ENCODE data around the gene SHLD3. TPM values are rescaled to one million over a fixed set of nuclear protein-coding genes. Genes with fewer than 3 reads are reported as not detected.
"Not testable (repeated sequence)": the region's sequence is repeated elsewhere in the genome, so short reads cannot be mapped to it uniquely, and the experiment has no call there.

SHLD3 gene
- total RNA-seq, 3 donors from 2014 or later (not counting 1 experiment from before 2014, with no cell fraction given), result 11.0 to 16.7 (median 12.7) TPM

DNA sequence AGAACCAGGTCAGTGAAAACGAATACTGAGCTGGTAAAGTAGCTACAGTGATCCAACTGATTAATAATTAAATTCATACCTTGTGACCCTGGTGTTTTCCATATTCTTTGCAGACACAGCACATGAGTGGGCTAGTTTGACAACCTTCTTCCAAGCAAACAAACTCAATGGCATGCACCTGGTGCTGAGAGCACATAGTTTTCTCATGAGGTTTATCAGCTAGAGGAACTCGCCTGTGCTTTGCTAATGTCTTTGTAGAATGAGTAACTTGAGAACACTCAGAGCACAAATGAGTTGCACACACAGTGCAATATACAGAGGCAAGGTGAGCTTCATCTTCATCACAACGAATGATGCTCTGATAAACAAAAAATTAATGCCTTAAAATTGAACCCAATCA is 13.3 kb upstream of the SHLD3 start:
- Mint-ChIP-seq H3K4me3 (no peak overlapping the region), H3K4me1 (peaks cover 0 to 6% of the 10 kb centered on the region in 2 donors), H3K9me3 (no peaks in the 10 kb centered on the region), H3K36me3 (peaks cover 44% of the 10 kb centered on the region), H3K27ac (no peak overlapping the region), H3K27me3 (ENCODE audit: low read depth in 2 of 2) (no peaks in the 10 kb centered on the region)
- peaks cover 79% of the 10 kb centered on the region for H3K36me3 ChIP-seq (ENCODE audit: control insufficient read depth, insufficient read depth, low read length)
- H3K4me3 ChIP-seq (ENCODE audit: low read length), result no peak overlapping the region
- no peak overlapping the region for H3K27ac ChIP-seq (ENCODE audit: low read length)
- H3K27me3 ChIP-seq (ENCODE audit: control insufficient read depth, insufficient read depth, low read length), result no peaks in the 10 kb centered on the region
- TF ChIP-seq, protein P1, sequence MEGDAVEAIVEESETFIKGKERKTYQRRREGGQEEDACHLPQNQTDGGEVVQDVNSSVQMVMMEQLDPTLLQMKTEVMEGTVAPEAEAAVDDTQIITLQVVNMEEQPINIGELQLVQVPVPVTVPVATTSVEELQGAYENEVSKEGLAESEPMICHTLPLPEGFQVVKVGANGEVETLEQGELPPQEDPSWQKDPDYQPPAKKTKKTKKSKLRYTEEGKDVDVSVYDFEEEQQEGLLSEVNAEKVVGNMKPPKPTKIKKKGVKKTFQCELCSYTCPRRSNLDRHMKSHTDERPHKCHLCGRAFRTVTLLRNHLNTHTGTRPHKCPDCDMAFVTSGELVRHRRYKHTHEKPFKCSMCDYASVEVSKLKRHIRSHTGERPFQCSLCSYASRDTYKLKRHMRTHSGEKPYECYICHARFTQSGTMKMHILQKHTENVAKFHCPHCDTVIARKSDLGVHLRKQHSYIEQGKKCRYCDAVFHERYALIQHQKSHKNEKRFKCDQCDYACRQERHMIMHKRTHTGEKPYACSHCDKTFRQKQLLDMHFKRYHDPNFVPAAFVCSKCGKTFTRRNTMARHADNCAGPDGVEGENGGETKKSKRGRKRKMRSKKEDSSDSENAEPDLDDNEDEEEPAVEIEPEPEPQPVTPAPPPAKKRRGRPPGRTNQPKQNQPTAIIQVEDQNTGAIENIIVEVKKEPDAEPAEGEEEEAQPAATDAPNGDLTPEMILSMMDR (IDR thresholded peaks at IDR 0.05), result no peak
- WGBS (ENCODE audit: insufficient coverage), result 98% methylated on average over 3 of the region's 3 CpGs
- H3K9me3 ChIP-seq (ENCODE audit: control insufficient read depth, insufficient read depth, low read length), result no peaks in the 10 kb centered on the region
- no peaks in the 10 kb centered on the region for H3K4me1 ChIP-seq (ENCODE audit: control insufficient read depth, insufficient read depth, low read length)
- ATAC-seq, result no peak
- no peak for DNase-seq
- intact Hi-C loops (cut with micrococcal nuclease), result no loop called here

DNA sequence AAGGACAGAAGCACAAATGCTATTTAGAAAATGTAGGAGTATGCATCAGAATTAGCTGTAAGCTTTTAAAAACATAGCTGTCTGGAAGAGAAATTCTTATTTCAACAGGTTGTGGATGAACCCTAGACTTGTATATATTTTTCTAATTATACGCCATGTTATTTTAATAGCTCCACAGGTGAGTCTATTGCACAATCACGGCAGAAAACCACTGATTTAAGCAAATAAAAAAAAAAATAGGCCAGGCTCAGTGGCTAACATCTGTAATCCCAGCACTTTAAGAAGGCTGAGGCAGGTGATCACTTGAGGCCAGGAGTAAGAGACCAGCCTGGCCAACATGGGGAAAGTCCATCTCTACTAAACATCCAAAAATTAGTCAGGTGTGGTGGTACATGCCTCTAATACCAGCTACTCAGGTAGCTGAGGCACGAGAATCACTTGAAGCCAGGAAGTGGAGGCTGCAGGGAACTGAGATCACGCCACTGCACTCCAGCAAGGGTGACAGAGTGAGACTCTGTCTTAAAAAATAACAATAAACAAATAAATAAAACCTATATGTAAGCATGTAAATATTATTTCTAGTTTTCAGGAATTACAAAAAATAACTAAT is 12.4 kb upstream of the SHLD3 start:
- H3K36me3 Mint-ChIP-seq, result peaks cover 41% of the 10 kb centered on the region
- no peak overlapping the region for H3K4me3 Mint-ChIP-seq
- TF ChIP-seq, protein P1 (IDR thresholded peaks at IDR 0.05), result no peak

DNA sequence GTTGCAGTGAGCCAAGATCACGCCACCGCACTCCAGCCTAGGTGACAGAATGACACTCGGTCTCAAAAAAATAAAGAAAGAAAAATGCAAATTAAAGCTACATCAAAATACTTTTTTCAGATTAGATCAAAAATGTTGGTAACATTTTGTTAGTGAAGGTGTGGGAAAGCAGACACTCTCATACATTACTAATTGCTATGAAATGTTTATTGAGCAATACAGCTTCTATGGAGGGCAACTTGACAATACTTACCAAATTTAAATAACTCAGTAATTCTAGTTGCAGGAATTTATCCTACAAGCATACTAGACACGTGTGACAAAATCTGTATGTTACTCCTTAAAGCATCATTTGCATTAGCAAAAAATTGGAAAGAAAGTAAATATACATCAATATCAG is 4.8 kb upstream of the SHLD3 start:
- TF ChIP-seq, protein P1 (IDR thresholded peaks at IDR 0.05), result no peak
- Mint-ChIP-seq H3K27me3 (ENCODE audit: low read depth in 2 of 2) (no peaks in the 10 kb centered on the region), H3K27ac (no peak overlapping the region), H3K9me3 (no peaks in the 10 kb centered on the region), H3K4me3 (no peak overlapping the region), H3K36me3 (no peaks in the 10 kb centered on the region), H3K4me1 (peaks cover 34 to 36% of the 10 kb centered on the region in 2 donors)
- 100% methylated on average over 3 of the region's 4 CpGs for WGBS (ENCODE audit: insufficient coverage)
- ATAC-seq (no peak), DNase-seq (no peak)
- Histone ChIP-seq H3K36me3 (ENCODE audit: control insufficient read depth, insufficient read depth, low read length) (peaks cover 15% of the 10 kb centered on the region), H3K9me3 (ENCODE audit: control insufficient read depth, insufficient read depth, low read length) (no peaks in the 10 kb centered on the region), H3K4me1 (ENCODE audit: control insufficient read depth, insufficient read depth, low read length) (peaks cover 5% of the 10 kb centered on the region), H3K27ac (ENCODE audit: low read length) (no peak overlapping the region), H3K4me3 (ENCODE audit: low read length) (no peak overlapping the region), H3K27me3 (ENCODE audit: control insufficient read depth, insufficient read depth, low read length) (no peaks in the 10 kb centered on the region)
- intact Hi-C loops (cut with micrococcal nuclease), result no loop called here

More for the DNA sequence above, 12.4 kb upstream of the SHLD3 start:
- ATAC-seq (no peak), DNase-seq (no peak)
- Histone ChIP-seq H3K4me1 (ENCODE audit: control insufficient read depth, insufficient read depth, low read length) (no peaks in the 10 kb centered on the region), H3K27me3 (ENCODE audit: control insufficient read depth, insufficient read depth, low read length) (no peaks in the 10 kb centered on the region), H3K36me3 (ENCODE audit: control insufficient read depth, insufficient read depth, low read length) (peaks cover 75% of the 10 kb centered on the region), H3K9me3 (ENCODE audit: control insufficient read depth, insufficient read depth, low read length) (no peaks in the 10 kb centered on the region), H3K27ac (ENCODE audit: low read length) (no peak overlapping the region), H3K4me3 (ENCODE audit: low read length) (no peak overlapping the region)
- no peaks in the 10 kb centered on the region for H3K9me3 Mint-ChIP-seq
- no peaks in the 10 kb centered on the region for H3K27me3 Mint-ChIP-seq (ENCODE audit: low read depth in 2 of 2)
- WGBS (ENCODE audit: insufficient coverage), result 83% methylated on average over 3 of the region's 4 CpGs
- intact Hi-C loops (cut with micrococcal nuclease), result no loop called here
- H3K4me1 Mint-ChIP-seq, result peaks cover 0 to 6% of the 10 kb centered on the region in 2 donors
- no peak overlapping the region for H3K27ac Mint-ChIP-seq

DNA sequence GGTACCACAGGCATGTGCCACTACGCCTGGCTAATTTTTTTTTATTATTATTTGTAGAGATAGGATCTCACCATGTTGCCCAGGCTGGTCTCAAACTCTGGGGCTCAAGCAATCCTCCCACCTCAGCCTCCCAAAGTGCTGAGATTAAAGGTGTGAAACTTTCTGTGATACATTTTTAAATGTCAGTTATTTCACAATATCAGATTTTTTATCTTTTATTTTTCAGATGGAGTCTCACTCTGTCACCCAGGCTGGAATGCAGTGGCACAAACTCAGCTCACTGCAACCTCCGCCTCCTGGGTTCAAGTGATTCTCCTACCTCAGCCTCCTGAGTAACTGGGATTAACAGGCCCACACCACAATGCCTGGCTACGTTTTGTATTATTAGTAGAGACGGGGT is 2.9 kb upstream of the SHLD3 start:
- ATAC-seq; H3K4me1 ChIP-seq (ENCODE audit: control insufficient read depth, insufficient read depth, low read length); intact Hi-C loops (cut with micrococcal nuclease); H3K27ac ChIP-seq (ENCODE audit: low read length); H3K36me3 ChIP-seq (ENCODE audit: control insufficient read depth, insufficient read depth, low read length); H3K4me3 Mint-ChIP-seq; H3K36me3 Mint-ChIP-seq; H3K9me3 Mint-ChIP-seq; H3K4me3 ChIP-seq (ENCODE audit: low read length); DNase-seq; H3K27me3 ChIP-seq (ENCODE audit: control insufficient read depth, insufficient read depth, low read length); H3K9me3 ChIP-seq (ENCODE audit: control insufficient read depth, insufficient read depth, low read length); H3K27me3 Mint-ChIP-seq (ENCODE audit: low read depth in 2 of 2): not testable (repeated sequence)
- Mint-ChIP-seq H3K27ac (peak overlapping the region in 1 of 2 donors; percentile 96), H3K4me1 (peaks cover 45 to 48% of the 10 kb centered on the region in 2 donors)
- 93% methylated on average over 3 of the region's 4 CpGs for whole genome bisulfite sequencing (ENCODE audit: insufficient coverage)
